Adrenal gland (tissue), 12 donors: ENCODE measurements around the gene SCYL3. TPM values are rescaled to one million over a fixed set of nuclear protein-coding genes. Genes with fewer than 3 reads are reported as not detected.

Experiments used
- DNase-seq, 7 donors: peaks; one replicate each; pipeline ENCODE4 v3.0.0-alpha.2; 2019 to 2020
- H3K27ac ChIP-seq, 5 donors: fragments of 200-600 bp; sonication (generic) in 4 of 5; 1 replicate in 3 of 5; 2 replicates in 2 of 5; pipeline versions ENCODE4 v1.5.1 to v1.8.0; 2016 to 2020; ENCODE audit warnings: mild to moderate bottlenecking in 1 of 5
- H3K27me3 ChIP-seq: fragments of 200-600 bp; 2 replicates; pipeline ENCODE4 v1.8.0; 2021
- H3K36me3 ChIP-seq, 2 donors: fragments of 200-600 bp; replicated peaks in 1 of 2; 1 replicate in 1 of 2; 2 replicates in 1 of 2; pipeline versions ENCODE4 v1.5.1 to v1.8.0; 2018 to 2022
- H3K4me1 ChIP-seq, 2 donors: fragments of 200-600 bp; replicated peaks in 1 of 2; 1 replicate in 1 of 2; 2 replicates in 1 of 2; pipeline versions ENCODE4 v1.5.1 to v1.8.0; 2018 to 2021
- H3K4me3 ChIP-seq, 4 donors: fragments of 200-600 bp; sonication (generic) in 3 of 4; one replicate each; pipeline ENCODE4 v1.5.1; 2016 to 2018
- H3K9me3 ChIP-seq, 3 donors: fragments of 200-600 bp; sonication (generic) in 1 of 3; replicated peaks in 1 of 3; 1 replicate in 2 of 3; 2 replicates in 1 of 3; pipeline versions ENCODE4 v1.5.1 to v1.8.0; 2016 to 2021
- POLR2A ChIP-seq, 2 donors: fragments of 450-650 bp; IDR thresholded peaks; one replicate each; pipeline ENCODE4 v1.6.1; 2017; ENCODE audit warnings: antibody characterized with exemption in 2 of 2, mild to moderate bottlenecking in 2 of 2, moderate library complexity in 1 of 2
- WGBS, 4 donors: extraction: QIAGEN DNeasy Blood & Tissue Kit in 2 of 4; methylation state at CpG; one replicate each; pipeline versions ENCODE4 v1.1.5 to v1.1.7; 2013 to 2017; 5-methylcytosine and 5-hydroxymethylcytosine counted together
- intact Hi-C, 2 donors: fragments of 100-400 bp; cut with DNase I; formaldehyde crosslinking; loops; one replicate each; pipeline versions ENCODE4 v1.14.1 to v1.15.0; 2022 to 2023
- polyA plus RNA-seq, 3 donors: library from polyadenylated mRNA; stranded (reverse); fragments of 200-250 nt in 2 of 3; fragments of 350-450 nt in 1 of 3; fragmentation: Illumina TruSeq in 1 of 3; extraction: RNeasy Lipid Tissue Mini Kit (QIAGEN cat#74804) in 1 of 3; gene quantifications; one replicate each; pipeline ENCODE4 v1.2.3, GENCODE V29; 2013 to 2014
- total RNA-seq, 9 donors: library from RNA; depleted of rRNA in 4 of 9; stranded (reverse); fragments of >200 nt in 4 of 9; fragments of 120-200 nt in 1 of 9; fragmentation: NEBNext Ultra II Directional in 1 of 9; extraction: Animal tissue kit (Norgen Biotek cat#: 25700) in 1 of 9; gene quantifications; one replicate each; pipeline versions ENCODE4 v1.1.0 to v1.2.4, GENCODE V29; 2013 to 2023
- TF ChIP-seq, protein P1 (sequence below), 6 experiments: fragments of 450-650 bp in 4 of 6; fragments of 200-600 bp in 2 of 6; sonication (generic) in 1 of 6; IDR thresholded peaks; 1 replicate in 5 of 6; 2 replicates in 1 of 6; pipeline versions ENCODE4 v1.5.1 to v1.8.0; 2016 to 2021; ENCODE audit warnings: antibody characterized with exemption in 6 of 6, mild to moderate bottlenecking in 2 of 6, moderate library complexity in 1 of 6
- donor health status: healthy with polysubstance abuse.
- donor health status: Bipolar disorder and iron deficiency.
- donor health status: DM: yes; HTN: yes; CAD: no.
- donor health status: DM: no; HTN: no; CAD: no.
- donor health status: DM: no; HTN: no; CAD: no.
- donor health status: DM: yes; HTN: yes; CAD: no.

The SCYL3 gene
- total and polyA plus RNA-seq, 12 donors = 3.4 to 15.0 (median 10.1) TPM

DNA sequence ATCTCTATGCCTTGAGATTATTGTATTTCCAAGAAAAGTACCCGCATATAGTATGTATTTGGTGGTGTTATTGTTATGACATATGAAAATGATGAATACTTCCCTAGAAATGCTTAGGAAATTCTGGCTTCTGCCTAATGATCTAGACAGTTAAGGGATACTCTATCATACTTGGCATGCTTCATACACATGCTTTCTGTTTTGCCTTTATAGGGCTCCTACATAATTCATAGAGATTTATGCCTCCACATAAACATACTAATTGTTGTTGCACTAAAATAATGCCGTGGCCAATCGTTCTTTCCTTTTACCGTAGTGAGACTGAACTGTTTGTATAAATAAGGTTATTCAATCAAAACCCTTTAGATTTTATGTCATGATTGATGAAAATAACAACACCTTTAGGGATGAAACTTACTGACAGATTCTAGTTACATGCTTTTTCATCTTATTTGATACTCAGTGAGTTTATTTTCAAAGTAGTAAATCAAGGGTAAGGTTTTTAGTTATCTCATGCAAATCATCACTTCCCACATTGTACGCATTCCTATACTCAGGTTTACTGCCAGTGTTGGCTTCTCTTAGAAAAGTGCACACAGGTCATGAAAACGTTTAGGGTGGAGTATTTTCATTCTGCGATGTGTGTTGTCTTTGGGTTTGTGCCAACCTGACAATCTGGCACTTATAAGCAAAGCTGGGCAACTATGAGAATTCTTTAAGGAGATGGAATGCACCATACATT, 40.5 kb upstream of the SCYL3 start:
- TF ChIP-seq, protein P1, sequence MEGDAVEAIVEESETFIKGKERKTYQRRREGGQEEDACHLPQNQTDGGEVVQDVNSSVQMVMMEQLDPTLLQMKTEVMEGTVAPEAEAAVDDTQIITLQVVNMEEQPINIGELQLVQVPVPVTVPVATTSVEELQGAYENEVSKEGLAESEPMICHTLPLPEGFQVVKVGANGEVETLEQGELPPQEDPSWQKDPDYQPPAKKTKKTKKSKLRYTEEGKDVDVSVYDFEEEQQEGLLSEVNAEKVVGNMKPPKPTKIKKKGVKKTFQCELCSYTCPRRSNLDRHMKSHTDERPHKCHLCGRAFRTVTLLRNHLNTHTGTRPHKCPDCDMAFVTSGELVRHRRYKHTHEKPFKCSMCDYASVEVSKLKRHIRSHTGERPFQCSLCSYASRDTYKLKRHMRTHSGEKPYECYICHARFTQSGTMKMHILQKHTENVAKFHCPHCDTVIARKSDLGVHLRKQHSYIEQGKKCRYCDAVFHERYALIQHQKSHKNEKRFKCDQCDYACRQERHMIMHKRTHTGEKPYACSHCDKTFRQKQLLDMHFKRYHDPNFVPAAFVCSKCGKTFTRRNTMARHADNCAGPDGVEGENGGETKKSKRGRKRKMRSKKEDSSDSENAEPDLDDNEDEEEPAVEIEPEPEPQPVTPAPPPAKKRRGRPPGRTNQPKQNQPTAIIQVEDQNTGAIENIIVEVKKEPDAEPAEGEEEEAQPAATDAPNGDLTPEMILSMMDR (IDR thresholded peaks at IDR 0.05) = no peak
- TF ChIP-seq POLR2A (IDR thresholded peaks at IDR 0.05) = no peak
- intact Hi-C loops = no loop called here
- H3K27me3 ChIP-seq = no peaks in the 10 kb centered on the region
- no peaks in the 10 kb centered on the region for H3K36me3 ChIP-seq
- no peak for DNase-seq
- no peak overlapping the region for H3K27ac ChIP-seq
- no peaks in the 10 kb centered on the region for H3K9me3 ChIP-seq
- no peak overlapping the region for H3K4me3 ChIP-seq
- H3K4me1 ChIP-seq = no peaks in the 10 kb centered on the region
- WGBS, 4 donors = 60 to 66% (median 62%) methylated on average over 7 of the region's 7 CpGs

DNA sequence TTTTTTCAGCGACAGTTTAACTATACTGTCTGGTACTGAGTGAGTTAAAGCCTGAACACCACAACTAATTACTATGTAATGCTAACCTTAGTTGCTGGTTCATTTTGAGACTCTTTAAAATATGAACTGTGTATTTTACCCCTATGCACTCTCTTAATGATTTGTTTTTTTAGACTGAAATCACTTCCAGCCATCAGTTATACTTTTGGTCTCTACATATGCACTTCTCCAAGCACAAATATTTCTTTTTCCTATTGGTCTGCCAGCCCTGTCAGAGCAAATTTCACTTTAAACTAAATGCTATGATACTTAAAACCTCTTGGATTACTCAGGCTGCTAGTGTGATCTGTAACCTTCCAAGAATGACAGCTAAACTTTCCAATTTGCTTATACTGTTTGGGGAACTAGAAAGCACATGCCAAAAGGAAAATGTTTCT, 38.1 kb upstream of the SCYL3 start:
- WGBS, 4 donors = 92 to 99% (median 96%) methylated on average over 1 of the region's 1 CpG
- no peaks in the 10 kb centered on the region for H3K9me3 ChIP-seq
- intact Hi-C loops = no loop called here
- DNase-seq = no peak
- H3K27ac ChIP-seq = no peak overlapping the region
- H3K27me3 ChIP-seq = no peaks in the 10 kb centered on the region
- TF ChIP-seq POLR2A (IDR thresholded peaks at IDR 0.05) = no peak
- TF ChIP-seq, protein P1 (IDR thresholded peaks at IDR 0.05) = no peak
- no peak overlapping the region for H3K4me3 ChIP-seq
- H3K4me1 ChIP-seq = no peaks in the 10 kb centered on the region
- no peaks in the 10 kb centered on the region for H3K36me3 ChIP-seq

DNA sequence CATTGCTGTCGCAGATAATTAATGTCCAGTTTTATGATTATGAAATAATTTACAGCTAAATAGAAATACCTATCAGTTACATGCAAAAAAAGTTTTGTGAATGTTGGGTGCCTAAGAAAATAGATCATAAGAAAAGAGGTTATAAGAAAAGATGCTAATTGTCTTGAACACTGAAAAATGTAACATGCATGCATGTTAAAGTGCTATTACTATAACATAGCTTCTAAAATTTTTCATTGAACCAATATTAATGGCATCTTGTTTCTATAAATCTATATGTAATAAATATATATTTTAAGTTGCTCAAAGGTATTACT, 35.5 kb upstream of the SCYL3 start:
- no peak overlapping the region for H3K27ac ChIP-seq
- no peaks in the 10 kb centered on the region for H3K27me3 ChIP-seq
- 12 to 26% (median 20%) methylated on average over 1 of the region's 1 CpG for WGBS, 4 donors
- no peak for TF ChIP-seq POLR2A (IDR thresholded peaks at IDR 0.05)
- TF ChIP-seq, protein P1 (IDR thresholded peaks at IDR 0.05) = no peak
- no peaks in the 10 kb centered on the region for H3K9me3 ChIP-seq
- no peak for DNase-seq
- H3K36me3 ChIP-seq = no peaks in the 10 kb centered on the region
- H3K4me3 ChIP-seq = no peak overlapping the region
- intact Hi-C loops = no loop called here
- no peaks in the 10 kb centered on the region for H3K4me1 ChIP-seq

DNA sequence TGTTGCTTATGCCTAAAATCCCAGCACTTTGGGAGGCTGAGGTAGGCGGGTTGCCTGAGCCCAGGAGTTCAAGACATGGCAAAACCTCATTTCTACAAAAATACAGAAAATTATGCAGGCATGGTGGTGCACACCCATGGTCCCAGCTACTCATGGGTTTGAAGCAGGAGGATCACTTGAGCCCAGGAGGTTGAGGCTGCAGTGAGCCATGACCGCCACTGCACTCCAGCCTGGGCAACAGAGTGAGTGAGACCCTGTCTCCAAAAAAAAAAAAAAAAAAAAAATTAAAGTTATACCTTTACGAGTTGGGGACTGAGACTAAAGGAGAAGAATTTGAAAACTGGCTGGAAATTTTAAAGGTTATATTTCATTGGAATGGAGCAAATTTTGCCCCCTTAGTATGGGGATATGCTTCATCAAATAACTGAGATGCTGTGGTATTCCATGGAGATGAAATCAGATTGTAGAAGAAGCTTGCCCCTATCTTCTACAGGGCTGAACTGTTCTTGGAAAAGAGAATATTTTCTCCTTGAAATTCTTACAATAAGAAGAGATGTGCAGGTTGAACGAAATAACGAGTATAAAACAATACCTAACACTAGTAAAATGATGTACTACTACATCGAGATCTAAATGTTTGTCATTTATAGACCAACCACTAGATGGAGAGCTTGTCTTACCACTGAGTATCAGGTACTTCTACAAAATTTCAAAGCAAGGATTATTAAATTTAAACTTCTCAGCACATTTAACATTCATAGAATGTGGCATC, 34.9 kb upstream of the SCYL3 start:
- TF ChIP-seq, protein P1 (IDR thresholded peaks at IDR 0.05) = peak; percentile 64 to 79 (median 72)
- no peak for TF ChIP-seq POLR2A (IDR thresholded peaks at IDR 0.05)

More for the DNA sequence above, 34.9 kb upstream of the SCYL3 start:
- Histone ChIP-seq H3K9me3 (no peaks in the 10 kb centered on the region), H3K4me1 (no peaks in the 10 kb centered on the region), H3K27me3 (no peaks in the 10 kb centered on the region), H3K36me3 (no peaks in the 10 kb centered on the region), H3K4me3 (no peak overlapping the region), H3K27ac (no peak overlapping the region)
- no peak for DNase-seq
- intact Hi-C loops = no loop called here
- 42 to 44% (median 42%) methylated on average over 6 of the region's 6 CpGs for WGBS, 4 donors
